ENCODE results near the gene GOLGA6D.
A peak's percentile ranks its signal among the peaks of the same experiment; 100 is the strongest.
"Not testable (repeated sequence)": the region's sequence is repeated elsewhere in the genome, so short reads cannot be mapped to it uniquely, and the experiment has no call there.

Gene GOLGA6D

GRCh38 chr15:75329571-75329970 lies 46.9 kb downstream of the GOLGA6D start:
- TF ChIP-seq CTCF (IDR thresholded peaks at IDR 0.05; ENCODE audit: low read depth, low read length): no peak
- DNase-seq (ENCODE audit: extremely low read depth, low read depth): no peak

- not testable (repeated sequence) for DNase-seq (ENCODE audit: extremely low read depth, low read depth)
These were observed 49.5 kb downstream of the GOLGA6D start for GRCh38 chr15:75332093-75332492.

GRCh38 chr15:75333654-75334419 lies 51.2 kb downstream of the GOLGA6D start:
- DNase-seq (ENCODE audit: extremely low read depth, low read depth): not testable (repeated sequence)

- no peak for DNase-seq (ENCODE audit: extremely low read depth, low read depth)
- TF ChIP-seq CTCF (IDR thresholded peaks at IDR 0.05; ENCODE audit: low read depth, low read length): no peak
These were observed 52.7 kb downstream of the GOLGA6D start for GRCh38 chr15:75335313-75335704.

- DNase-seq (ENCODE audit: extremely low read depth, low read depth): peak; percentile 86
- no peak for TF ChIP-seq CTCF (IDR thresholded peaks at IDR 0.05; ENCODE audit: low read depth, low read length)
These were observed 53.2 kb downstream of the GOLGA6D start, which contains the start of gene COMMD4 for GRCh38 chr15:75335705-75336355. TSS of gene COMMD4 (plus strand) at chr15:75336063. CDS start at chr15:75336090, 27 bp downstream.

GRCh38 chr15:75338661-75339240 lies 56.1 kb downstream of the GOLGA6D start:
- no peak for TF ChIP-seq CTCF (IDR thresholded peaks at IDR 0.05; ENCODE audit: low read depth, low read length)
- DNase-seq (ENCODE audit: extremely low read depth, low read depth): no peak

GRCh38 chr15:75339531-75340240 lies 57.1 kb downstream of the GOLGA6D start:
- no peak for TF ChIP-seq CTCF (IDR thresholded peaks at IDR 0.05; ENCODE audit: low read depth, low read length)
- no peak for DNase-seq (ENCODE audit: extremely low read depth, low read depth)

GRCh38 chr15:75342221-75342620 lies 59.6 kb downstream of the GOLGA6D start:
- no peak for TF ChIP-seq CTCF (IDR thresholded peaks at IDR 0.05; ENCODE audit: low read depth, low read length)
- DNase-seq (ENCODE audit: extremely low read depth, low read depth): no peak

GRCh38 chr15:75343953-75344352 lies 61.3 kb downstream of the GOLGA6D start:
- not testable (repeated sequence) for DNase-seq (ENCODE audit: extremely low read depth, low read depth)
